Measurements from ENCODE around the gene VPS51.

- TF ChIP-seq SP1 (IDR thresholded peaks at IDR 0.05) = no peak
- TF ChIP-seq FOXM1 (IDR thresholded peaks at IDR 0.05; ENCODE audit: borderline replicate concordance) = no peak
- TF ChIP-seq FOXA1 (IDR thresholded peaks at IDR 0.05) = no peak
- no peak for TF ChIP-seq ARNT (IDR thresholded peaks at IDR 0.05)
- no peak for TF ChIP-seq ZNF384 (IDR thresholded peaks at IDR 0.05)
- TF ChIP-seq BHLHE40 (IDR thresholded peaks at IDR 0.05; ENCODE audit: borderline replicate concordance) = no peak
- TF ChIP-seq CTBP1 (IDR thresholded peaks at IDR 0.05; ENCODE audit: borderline replicate concordance) = no peak
- TF ChIP-seq L3MBTL2 (conservative IDR thresholded peaks at IDR 0.05) = no peak
These were observed 60.2 kb downstream of the VPS51 start for GRCh38 chr11:65156256-65156655.

Data from HEK293T (cell line).